Right kidney (tissue), 1 donor: ENCODE measurements around the gene SLC16A7.
A peak's percentile ranks its signal among the peaks of the same experiment; 100 is the strongest.
"Not testable (repeated sequence)": the region's sequence is repeated elsewhere in the genome, so short reads cannot be mapped to it uniquely, and the experiment has no call there.

ENCODE experiments used
- DNase-seq: peaks from one replicate; pipeline ENCODE4 v3.0.0-alpha.2; 2016

The SLC16A7 gene

DNA sequence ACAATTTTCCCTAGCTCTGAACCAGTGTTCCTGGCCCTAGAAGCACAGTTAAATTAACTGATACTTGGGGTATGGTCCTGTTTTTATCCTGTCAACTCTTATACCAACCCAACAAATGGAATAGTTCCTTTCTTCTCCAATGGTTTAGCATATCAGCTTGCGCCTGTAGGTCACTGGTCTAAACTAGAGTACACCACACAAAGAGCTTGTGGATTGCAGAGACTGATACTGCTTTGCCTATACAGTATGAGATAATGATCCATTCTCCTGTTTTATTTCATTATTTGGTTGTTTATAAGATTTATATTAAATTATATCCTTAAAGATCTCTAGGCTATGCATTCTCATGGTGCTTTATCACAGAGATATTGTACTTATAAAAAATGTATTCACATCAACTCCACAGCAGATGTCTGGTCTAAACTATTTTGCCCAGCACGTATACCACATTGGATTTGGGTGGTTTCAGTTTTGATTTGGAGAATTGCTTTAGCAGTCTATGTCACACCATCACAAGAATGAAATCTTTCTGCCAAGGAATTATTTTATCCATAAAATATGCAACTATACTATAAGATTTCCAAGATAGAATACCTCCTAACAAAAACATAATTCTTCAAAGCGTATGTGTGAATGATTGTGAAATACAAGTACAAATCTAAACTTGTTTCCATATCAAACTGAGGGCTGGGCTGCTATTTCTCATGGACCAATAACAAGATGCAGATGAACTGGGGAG, 142.1 kb downstream of the SLC16A7 start:
- DNase-seq: no peak

DNA sequence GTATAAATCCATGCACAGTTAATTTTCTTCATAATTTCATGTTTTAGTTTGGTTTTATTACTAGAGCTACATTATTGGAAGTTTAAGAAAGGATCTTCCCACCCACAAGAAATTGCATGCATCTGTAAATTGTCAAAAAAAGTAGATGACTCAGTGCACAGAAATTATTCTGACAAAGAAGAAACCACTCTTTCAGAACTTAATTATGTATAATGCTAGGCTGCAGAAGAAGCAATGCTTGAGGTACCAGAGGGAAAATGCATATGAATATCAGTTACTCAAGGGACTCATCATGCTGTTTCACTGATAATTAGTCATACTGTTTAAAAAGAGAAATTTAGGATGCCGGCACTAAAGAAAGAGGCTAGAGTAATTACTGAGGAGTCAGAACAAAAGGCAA, 147.0 kb downstream of the SLC16A7 start:
- no peak for DNase-seq

DNA sequence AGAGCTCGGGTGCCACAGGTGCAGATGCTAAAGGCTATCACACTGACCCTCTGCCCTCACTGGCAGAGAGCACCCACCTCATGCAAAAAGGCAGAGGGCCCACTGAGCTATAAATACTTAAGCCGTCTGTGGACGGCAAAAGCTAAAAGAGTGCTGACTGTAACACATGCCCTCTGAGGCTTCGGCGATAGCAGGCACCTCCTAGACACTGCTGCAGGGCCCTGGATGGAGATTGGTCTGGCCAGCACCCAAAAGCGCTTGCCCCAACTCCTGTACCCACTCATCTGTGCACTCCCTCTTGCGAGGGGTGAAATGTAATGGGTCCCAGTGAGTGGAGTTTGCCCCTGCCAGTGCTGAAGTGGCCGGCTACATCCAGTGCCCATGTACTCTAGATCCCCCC, 148.7 kb downstream of the SLC16A7 start:
- no peak for DNase-seq

DNA sequence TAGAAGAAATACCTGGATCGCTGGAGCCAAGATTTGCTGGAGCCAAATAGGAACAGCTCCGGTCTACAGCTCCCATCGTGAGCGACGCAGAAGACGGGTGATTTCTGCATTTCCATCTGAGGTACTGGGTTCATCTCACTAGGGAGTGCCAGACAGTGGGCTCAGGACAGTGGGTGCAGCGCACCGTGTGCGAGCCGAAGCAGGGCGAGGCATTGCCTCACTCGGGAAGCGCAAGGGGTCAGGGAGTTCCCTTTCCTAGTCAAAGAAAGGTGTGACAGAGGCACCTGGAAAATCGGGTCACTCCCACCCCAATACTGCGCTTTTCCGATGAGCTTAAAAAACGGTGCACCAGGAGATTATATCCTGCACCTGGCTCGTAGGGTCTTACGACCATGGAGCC, 155.3 kb downstream of the SLC16A7 start:
- DNase-seq: not testable (repeated sequence)

DNA sequence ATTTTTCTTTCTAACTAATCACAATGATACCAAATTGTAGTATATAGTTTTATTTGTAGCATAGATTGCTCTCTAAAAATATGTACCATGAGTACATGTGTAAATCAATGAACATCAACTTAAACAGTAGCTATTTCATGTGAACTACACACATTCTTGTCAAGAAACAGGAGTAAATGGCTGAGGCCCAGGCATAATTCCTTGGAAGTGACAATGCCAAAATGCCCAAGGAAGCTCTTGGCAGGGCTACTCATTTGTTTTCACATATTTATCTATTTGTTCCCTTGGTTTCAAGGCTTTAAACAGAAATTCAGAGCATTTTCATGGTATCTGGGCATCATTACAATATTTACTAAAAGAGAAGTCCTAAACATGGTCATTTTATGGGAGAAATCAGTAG, 165.7 kb downstream of the SLC16A7 start:
- no peak for DNase-seq

DNA sequence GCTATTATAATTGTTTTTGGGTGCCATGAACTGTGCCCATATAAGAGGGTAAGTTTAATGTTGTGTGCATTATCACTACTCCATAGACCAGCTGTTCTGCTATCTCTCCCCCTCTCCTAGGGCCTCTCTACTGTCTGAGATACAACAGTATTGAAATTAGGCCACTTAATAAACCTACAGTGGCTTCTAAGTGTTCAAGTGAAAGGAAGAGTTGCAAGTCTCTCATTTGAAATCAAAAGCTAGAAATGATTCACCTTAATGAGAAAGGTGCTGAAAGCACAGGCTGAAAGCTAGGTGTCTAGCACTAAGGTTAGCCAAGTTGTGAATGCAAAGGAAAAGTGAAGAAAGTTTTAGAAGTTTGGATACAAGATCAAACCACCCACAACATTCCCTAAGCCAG, 168.0 kb downstream of the SLC16A7 start:
- DNase-seq: no peak

DNA sequence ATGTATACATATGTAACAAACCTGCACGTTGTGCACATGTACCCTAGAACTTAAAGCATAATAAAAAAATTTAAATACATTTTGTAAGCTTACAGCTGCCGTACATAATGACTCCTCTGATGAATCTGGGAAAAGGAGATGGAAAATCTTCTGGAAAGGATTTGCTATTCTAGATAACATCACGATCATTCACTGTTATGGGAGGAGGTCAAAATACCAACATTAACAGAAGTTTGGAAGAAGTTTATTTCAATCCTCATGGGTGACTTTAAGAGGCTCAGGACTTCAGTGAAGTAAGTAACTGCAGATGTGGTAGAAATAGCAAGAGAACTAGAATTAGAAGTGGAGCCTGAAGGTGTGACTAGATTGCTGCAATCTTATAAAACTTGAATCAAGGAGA, 172.2 kb downstream of the SLC16A7 start:
- DNase-seq: no peak

DNA sequence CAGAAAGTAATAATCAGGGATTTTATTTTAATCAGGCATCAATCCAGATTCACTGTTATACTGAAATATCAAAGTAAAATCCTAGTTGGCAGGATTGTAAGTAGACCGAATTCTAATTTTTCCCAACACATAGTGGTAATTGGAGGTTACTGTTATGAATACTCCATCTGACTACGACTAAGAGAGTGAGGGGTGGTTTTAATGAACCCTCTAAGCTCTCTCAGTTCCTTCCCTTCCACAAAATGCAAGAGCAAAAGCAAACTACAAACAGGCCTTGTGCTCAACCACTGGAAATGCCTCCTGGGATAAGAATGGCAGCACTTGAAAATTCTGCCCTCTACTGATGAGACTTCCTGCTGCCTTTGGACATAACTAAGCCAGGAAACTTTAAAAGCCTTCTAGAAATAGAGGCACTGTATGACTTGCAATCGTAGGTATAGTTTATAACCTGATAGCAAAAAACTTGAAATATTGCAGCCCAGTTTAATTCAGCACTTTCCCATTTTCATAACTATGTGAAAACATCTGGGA, 184.8 kb downstream of the SLC16A7 start:
- no peak for DNase-seq

DNA sequence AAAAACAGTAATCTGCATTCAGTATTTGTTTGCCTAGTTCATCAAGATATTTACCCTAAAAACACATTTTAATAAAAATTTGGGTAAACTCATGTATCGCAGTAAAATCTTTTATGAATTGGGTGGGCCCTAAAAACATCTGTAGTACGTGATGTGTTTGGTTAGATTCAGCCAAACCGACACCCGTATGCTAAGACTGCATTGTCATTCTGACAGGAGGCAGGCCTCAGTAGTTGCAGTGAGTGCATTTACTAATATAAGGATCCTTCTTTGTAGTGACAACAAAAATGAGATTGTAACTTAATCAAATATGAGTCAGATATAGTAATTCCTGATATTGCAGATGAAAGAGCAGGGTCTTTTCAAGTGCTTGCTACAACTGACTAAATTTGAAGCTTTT, 191.8 kb downstream of the SLC16A7 start:
- DNase-seq: no peak

DNA sequence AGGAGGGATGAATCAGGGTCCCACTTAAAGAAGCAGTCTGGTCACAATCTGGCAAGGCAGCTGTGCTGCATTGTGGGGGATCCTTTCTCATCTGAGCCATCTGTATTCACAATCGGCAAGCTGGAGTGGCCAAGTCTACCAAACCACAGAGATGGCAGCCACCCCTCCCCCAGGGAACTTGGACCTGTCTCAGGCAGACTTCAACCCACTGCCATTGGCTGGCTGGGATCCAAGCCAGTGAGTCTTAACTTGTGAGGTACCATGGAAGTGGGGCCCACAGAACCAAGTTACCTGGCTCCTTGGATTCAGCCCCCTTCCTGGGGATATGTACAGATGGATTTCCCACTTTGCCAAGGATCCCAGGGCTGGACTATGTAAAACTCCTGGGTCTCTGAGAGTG, 196.8 kb downstream of the SLC16A7 start:
- DNase-seq: no peak

DNA sequence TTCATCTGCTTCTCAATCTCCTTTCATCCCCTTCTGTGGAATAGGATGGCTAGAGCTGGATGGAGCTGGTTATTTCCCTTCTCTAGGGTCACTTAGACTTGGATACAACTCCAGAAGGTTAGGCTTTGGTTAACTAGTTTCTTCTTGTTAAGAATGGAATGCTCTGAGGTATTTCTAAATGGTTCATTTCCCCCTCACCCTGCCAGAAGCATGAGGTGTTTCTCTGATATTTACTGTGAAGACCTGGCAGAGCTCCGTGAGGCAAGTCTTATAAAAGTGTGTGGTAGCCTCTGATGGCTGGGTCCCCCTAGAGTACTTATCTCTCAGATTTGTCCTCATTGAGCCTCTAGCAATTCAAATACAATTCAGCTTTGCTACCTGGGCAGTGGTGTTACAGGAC, 207.9 kb downstream of the SLC16A7 start:
- no peak for DNase-seq

DNA sequence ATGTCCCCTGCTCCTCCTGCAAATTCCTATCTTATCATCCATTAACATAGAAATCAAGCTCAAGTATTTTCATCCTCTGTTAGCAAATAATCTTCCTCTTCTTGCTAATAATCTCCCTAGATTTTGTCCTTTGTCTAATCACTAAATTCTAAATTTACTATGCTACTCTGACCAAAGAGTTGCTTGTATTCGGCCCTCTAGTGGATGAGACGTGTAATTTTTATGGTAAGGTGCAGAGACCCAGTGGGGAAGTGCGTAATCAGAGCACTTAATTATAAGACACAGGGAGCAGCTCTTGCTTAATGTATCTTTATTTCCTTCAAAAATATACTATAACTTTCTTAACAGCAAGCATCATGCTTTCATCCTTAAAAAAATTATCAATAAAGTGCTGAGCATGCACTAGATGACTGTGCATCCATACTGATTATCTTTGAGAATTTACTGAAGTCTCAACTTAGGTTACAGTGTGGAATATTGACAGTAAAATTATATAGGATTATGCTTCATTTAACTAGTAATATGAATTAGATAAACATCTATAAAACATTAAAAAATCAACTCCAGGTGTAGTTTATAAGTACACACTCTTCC, 212.6 kb downstream of the SLC16A7 start:
- DNase-seq: peak; percentile 7

DNA sequence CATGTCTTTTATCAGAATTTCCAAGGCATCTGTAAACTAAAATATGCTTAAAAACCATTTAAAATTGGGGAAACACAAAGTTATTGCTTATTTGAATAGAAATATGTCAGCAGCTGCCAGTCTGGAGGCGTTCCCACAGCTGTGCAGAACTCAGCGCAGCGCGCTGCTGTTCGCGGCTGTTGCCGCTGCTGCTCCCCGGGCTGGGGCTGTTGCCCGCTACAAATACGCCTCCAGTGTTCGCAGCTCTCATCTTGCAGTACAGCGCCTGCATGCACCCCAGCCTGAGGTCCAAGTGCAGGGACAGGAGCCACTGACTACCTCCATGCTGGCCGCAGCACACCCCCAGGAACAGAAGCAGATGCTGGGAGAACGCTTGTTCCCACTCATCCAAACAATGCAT, 216.2 kb downstream of the SLC16A7 start:
- no peak for DNase-seq

DNA sequence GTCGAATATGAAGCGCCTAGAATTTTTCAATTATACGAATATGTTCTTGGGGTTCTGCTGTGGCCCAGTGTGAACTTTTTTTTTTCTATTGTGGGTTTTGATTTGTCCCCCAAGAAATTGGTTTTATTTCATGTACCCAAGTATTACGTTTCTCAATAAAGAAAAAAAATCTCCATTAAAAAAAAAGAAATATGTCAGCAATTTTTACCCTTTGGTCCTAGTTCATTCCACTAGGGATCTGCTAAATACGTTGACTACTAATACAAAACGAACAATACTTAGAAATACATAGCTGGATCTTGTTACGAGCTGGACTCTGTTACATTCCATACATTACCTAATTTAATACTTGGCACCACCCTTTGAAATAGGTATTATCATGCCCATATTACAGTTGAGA, 216.9 kb downstream of the SLC16A7 start:
- DNase-seq: no peak

DNA sequence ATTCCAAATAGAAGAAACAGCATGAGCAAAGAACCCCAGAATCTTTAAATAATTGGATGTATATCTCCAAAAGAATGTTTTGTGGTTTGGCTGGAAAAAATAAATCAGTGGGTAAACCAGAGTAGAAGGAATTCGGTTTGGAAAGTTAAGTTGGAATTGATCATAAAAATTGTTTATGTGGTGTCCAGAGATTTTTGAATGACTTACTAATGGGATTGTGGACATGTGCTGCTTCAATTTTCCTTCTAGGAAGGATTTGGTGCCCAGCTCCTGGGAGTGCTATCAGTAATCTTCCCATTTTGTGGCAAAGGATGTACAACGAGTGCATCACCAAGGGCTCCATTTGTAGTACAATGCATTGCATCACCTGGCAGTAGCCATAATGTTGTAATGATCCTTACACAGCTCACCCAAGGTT, 224.8 kb downstream of the SLC16A7 start:
- no peak for DNase-seq

DNA sequence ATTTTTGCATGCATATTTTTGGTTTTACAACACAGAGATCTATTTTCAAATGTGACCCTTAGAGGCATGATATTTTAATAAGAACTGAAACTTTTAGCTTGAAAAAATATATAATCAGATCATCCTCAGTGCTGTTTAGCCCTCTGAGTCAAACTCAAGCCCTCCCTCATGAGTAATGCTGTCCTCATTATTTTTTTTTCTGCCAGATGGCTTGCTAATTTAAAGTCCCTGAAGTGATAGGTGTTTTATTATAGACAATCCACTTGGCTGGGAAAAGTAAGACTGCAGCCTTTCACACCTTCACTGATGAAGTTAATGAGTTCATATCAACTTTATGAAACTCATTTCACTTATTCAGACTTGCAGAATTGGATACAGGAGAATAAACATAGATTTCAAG, 227.7 kb downstream of the SLC16A7 start:
- DNase-seq: no peak

DNA sequence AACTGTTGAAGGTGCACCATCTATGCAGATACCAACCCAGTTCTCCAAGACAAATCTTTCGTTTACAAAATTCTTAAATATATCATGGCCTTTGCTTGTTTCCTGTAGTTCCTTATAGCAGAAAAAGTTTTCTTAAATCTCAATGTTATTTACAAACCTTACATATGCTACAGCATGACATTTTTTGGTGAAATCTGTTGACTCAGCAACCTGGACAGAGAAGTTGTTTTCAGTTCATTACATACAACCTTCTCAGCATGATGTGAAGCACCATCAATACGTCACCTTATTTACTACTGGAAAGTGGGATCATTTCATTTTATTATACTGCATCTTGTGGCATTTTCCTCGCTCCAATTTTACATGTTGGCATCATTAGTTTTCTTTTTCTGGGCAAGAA, 231.9 kb downstream of the SLC16A7 start:
- DNase-seq: no peak

DNA sequence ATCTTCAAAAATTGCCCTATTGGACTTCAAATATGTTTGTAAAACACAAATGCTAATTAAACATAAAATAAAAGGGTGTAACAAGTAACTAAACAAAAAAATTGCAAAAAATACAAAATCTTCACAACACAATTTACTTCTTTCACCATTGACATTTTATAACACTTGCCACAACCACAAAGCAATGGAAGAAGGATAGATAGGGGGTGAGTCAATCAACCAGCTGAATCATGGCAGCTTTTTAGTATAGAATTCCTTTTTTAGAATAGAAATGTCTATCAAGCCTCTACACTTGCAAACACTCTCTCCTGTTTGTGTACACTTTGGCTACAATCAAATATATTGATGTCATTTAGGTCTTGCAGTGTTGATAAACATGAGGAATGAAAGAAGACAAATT, 232.7 kb downstream of the SLC16A7 start:
- DNase-seq: no peak

DNA sequence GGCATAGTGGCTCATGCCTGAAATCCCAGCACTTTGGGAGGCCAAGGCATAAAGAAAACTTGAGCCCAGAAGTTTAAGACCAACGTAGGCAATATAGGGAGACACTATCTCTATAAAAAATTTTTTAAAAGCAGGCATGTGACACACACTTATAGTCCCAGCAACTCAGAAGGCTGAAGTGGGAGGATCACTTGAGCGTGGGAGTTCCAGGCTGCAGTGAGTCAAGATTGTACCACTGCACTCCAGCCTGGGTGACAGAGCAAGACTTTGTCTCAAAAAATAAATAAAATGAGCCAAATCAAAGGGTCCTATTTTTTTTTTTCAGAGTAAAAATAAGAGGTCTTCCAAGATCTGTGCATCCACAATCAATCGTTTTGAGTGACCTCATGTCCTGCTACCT, 237.6 kb downstream of the SLC16A7 start:
- no peak for DNase-seq

DNA sequence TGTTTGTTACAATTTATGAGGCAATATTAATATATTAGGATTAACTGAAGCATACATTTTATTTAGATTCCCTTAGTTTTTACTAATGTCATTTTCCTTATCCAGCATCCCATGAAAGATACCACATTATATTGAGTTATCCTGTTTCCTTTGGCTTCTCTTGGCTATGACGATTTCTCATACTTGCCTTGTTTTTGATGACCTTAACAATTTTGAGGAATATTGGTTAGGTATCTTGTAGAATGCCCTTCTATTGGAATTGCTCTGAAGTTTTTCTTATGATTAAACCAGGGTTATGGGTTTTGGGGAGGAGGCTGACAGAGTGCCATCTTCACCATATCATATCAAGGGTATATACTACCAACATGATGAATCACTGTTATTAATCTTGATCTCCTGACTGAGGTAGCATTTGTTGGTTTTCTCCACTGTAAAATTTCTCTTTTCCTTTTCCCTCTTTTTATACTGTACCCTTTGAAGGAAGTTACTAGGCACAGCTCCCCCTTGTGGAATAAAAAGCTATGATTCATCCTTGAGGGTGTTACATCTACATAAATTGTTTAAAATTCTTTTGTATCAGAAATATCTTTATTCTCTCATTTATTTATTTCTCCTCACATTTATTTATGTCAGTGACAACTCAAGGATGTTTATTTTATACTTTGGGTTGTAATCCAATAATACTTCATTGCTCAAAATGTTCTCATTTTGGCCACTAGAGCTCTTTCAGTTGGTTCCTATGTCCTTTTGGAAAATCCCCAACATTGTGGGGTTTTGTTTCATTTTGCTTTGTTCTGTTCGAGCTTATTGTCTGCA, 239.0 kb downstream of the SLC16A7 start:
- no peak for DNase-seq
